Heart left ventricle (tissue), 13 donors: ENCODE measurements around the gene TACSTD2.

Experiments
- POLR2A ChIP-seq, 2 donors: fragments of 450-650 bp; IDR thresholded peaks; one replicate each; pipeline ENCODE4 v1.6.1; 2017; ENCODE audit warnings: antibody characterized with exemption in 2 of 2, mild to moderate bottlenecking in 2 of 2, moderate library complexity in 2 of 2
- TF ChIP-seq, protein P1 (sequence below), 12 donors: fragments of 200-600 bp; sonication (generic) in 4 of 12; IDR thresholded peaks; one replicate each; pipeline versions ENCODE4 v1.5.0 to v1.8.0; 2018 to 2022; ENCODE audit warnings: antibody characterized with exemption in 12 of 12, mild to moderate bottlenecking in 5 of 12
- donor health status: ischemic (EF 13 %, LVEDD 7.1; RV severe dilation, severe dysfunction).
- donor health status: DM: no; HTN: yes; CAD: no.
- donor health status: DM: no; HTN: no; CAD: no.
- donor health status: ischemic (EF 25% LVEDD 6.9; RV normal size, moderate dysfunction).
- donor health status: ischemic (EF 25% LVEDD 5.7; RV mildly dilated, moderate dysfunction).
- donor health status: ischemic (EF 35%, LVEDD 5.7; RV mildly dilated, moderate dysfunction).
- donor health status: nonischemic (EF 11% LVEDD 7.7; RV severe dilation, severe dysfunction).
- donor health status: DM: yes; HTN: yes; CAD: no.
- donor health status: PGD.
- donor health status: ischemic (EF 29% LVEDD 5.4; RV normal size, mild dysfunction).
- donor health status: nonischemic (EF 23%, LVEDD 6.1; RV moderate dilation, normal function).

DNA sequence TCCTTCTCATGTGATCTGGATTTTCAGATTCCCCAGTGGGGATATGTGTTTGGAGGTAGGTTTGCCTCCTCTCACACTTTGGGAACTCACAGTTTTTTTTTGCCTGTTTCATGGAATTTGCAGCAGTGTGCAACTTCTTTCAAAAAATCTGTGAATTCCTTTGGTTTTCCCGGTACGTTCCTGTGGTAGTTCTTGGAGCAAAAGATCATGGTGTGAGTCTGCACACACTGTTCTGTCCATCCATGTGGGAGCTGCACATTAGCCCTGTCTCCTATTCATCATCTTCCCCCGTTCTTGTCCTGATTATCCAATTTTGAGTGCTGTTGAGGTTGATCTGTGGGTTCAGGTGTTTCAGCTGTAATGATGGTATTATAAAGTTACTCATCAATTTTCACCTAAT lies 30.3 kb upstream of the TACSTD2 start:
- no peak for TF ChIP-seq POLR2A (IDR thresholded peaks at IDR 0.05)
- TF ChIP-seq, protein P1, sequence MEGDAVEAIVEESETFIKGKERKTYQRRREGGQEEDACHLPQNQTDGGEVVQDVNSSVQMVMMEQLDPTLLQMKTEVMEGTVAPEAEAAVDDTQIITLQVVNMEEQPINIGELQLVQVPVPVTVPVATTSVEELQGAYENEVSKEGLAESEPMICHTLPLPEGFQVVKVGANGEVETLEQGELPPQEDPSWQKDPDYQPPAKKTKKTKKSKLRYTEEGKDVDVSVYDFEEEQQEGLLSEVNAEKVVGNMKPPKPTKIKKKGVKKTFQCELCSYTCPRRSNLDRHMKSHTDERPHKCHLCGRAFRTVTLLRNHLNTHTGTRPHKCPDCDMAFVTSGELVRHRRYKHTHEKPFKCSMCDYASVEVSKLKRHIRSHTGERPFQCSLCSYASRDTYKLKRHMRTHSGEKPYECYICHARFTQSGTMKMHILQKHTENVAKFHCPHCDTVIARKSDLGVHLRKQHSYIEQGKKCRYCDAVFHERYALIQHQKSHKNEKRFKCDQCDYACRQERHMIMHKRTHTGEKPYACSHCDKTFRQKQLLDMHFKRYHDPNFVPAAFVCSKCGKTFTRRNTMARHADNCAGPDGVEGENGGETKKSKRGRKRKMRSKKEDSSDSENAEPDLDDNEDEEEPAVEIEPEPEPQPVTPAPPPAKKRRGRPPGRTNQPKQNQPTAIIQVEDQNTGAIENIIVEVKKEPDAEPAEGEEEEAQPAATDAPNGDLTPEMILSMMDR (IDR thresholded peaks at IDR 0.05) = no peak
